ENCODE data around the gene SCAMP4.

Gene SCAMP4

DNA sequence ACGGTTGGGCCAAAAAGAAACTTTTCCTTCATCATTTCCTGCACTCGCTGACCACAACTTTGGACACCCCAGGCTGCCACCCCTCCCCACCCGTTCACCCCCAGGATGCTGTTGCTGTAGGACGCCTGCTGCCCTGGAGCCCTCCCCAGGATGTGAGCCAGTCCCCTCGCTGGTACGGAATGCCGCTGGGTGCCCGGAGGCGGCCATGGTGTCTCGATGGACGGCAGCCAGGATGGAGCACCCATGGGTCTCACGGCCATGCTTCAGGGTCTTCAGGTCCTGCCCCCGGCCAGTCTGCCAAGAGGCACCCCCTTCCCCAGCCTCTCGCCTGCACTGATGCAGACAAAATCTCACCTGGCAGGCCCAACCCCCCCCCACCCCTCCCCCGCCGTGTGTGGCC lies 20.3 kb downstream of the SCAMP4 start:
- no peak for DNase-seq
- in situ Hi-C loops (cut with HindIII; ENCODE audit: low pct_ligation_motif_present, low pct_unique_long_range_greater_than_20kb, low sequenced_read_pairs): no loop called here

DNA sequence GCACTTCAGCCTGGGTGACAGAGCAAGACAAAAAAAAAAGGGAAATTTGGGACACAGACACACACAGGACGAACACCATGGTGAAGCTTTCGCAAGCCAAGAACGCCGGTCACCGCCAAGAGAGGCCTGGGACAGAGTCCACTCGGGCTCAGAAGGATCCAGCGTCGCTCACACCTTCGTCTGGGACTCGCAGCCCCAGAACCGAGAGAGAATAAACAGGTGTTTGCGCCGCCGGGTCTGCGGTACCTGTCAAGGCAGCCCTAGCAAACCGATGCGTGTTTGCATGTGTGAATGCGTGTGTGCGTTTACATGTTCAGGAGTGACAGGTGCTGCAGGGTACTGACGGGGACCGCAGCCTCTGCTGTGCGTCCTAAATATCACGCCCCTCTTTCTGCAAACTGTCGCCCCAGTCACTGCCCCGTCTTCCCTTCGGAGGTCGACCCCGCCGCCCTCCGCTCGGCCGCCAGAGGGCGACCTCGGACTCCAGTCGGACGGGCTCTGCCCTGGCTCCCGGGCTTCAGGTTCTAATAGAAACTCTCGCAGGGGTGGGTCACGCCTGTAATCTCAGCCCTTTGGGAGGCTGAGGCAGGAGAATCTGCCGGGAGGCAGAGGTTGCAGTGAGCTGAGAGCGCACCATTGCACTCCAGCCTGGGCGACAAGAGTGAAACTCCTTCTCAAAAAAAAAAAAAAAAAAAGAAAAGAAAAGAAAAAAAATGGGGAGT lies 24.0 kb downstream of the SCAMP4 start:
- DNase-seq: peak; percentile 75
- in situ Hi-C loops (cut with HindIII; ENCODE audit: low pct_ligation_motif_present, low pct_unique_long_range_greater_than_20kb, low sequenced_read_pairs): no loop called here

DNA sequence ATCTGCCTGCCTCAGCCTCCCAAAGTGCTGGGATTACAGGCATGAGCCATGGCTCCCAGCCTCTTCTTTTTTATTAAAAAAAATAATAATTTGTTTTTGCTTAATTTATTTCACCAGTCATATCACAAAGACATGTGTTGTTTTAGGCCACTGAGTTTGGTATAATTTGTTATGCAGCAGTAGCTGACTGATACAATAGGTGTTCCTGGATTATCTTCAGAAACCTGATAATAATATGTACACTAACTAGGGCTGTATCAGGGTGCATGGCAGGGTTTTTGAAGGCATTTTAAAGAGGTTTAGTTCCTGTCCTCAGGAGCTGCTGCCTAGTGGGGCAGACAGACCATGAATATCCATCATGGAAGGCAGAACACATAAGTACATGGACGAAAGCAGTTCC lies 26.2 kb downstream of the SCAMP4 start:
- no peak for DNase-seq
- in situ Hi-C loops (cut with HindIII; ENCODE audit: low pct_ligation_motif_present, low pct_unique_long_range_greater_than_20kb, low sequenced_read_pairs): no loop called here

DNA sequence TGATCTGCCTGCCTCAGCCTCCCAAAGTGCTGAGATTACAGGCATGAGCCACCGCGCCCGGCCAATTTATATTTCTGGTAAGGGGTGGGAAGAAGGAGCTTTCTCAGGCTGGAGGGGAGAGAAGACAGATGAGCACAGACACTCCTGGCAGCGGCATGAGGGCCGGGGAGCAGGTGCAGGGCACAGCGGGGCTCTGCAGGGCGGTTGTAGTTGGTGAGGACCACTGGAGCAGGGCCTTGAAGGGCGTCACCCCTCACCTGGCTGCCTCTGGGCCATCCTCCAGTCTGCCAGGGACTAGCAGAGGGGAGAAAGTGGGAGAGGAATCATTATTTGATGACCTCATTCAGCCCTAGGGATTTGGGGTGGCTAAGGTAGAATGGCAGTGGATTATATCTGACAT lies 27.2 kb downstream of the SCAMP4 start:
- no peak for DNase-seq
- in situ Hi-C loops (cut with HindIII; ENCODE audit: low pct_ligation_motif_present, low pct_unique_long_range_greater_than_20kb, low sequenced_read_pairs): no loop called here

DNA sequence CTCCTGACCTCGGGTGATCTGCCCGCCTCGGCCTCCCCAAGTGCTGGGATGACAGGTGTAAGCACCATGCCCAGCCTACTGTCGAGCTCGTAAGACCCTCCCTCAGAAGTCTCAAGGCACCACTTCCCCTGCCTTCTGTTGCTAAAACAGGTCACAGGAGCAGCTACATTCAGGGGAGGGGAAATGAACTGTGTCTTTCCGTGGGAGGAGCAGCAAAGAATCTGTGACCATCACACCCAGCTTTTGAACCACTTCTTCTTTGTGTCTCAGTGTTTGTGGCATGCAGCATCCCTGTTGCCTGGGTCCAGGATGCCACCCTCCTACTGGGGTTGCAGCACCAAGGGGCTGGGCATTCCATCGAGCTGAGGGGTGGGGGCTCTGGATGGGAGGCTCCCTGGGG lies 28.0 kb downstream of the SCAMP4 start:
- in situ Hi-C loops (cut with HindIII; ENCODE audit: low pct_ligation_motif_present, low pct_unique_long_range_greater_than_20kb, low sequenced_read_pairs): no loop called here
- DNase-seq: no peak

DNA sequence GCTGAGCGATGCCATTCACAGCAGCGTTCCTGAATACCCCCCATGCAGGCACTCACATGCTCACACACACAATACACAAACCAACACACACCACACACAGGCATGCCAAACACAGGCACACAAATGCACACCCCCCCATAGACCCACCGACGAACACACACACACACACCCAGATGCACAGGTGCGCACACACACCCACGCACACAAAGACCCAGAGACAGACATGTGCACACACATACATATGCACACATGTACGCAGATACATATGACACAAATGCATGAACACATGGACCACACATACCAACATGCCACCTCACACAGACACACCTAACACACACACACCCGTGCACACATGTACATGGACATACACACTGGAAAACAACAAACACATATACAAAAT lies 28.7 kb downstream of the SCAMP4 start:
- no peak for DNase-seq
- in situ Hi-C loops (cut with HindIII; ENCODE audit: low pct_ligation_motif_present, low pct_unique_long_range_greater_than_20kb, low sequenced_read_pairs): no loop called here

DNA sequence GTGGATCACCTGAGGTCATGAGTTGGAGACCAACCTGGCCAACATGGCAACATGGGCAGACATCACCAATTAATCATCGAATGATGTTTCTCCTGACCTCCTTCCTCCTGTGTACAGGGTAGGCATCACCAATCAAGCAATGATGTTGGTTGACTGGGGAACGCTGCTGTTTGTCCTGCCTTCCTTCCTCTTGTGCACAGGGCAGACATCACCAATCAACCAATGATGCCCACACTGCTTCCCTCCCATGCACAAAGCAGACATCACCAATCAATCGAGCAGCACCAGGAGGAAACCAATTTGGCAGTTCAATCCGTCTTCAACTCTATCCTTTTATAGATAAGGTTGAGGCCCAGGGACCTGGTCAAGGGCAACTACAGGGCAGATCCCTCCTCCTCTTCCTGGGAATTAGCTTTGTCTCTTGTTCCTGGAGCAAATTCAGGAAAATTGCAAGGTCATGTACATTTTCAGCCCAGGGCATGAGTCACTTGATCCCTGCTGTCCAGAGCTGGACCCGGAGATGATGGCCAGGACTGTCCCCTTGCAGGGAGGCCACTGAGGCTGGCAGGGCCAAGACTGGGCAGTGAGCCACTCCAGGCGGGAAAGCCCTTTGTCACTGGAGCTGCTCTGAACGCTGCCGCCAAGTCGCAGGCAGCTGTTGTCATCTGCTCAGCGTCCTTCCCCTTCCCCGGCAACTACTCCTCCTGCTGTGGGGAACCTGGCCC lies 30.4 kb downstream of the SCAMP4 start:
- in situ Hi-C loops (cut with HindIII; ENCODE audit: low pct_ligation_motif_present, low pct_unique_long_range_greater_than_20kb, low sequenced_read_pairs): no loop called here
- DNase-seq: no peak

DNA sequence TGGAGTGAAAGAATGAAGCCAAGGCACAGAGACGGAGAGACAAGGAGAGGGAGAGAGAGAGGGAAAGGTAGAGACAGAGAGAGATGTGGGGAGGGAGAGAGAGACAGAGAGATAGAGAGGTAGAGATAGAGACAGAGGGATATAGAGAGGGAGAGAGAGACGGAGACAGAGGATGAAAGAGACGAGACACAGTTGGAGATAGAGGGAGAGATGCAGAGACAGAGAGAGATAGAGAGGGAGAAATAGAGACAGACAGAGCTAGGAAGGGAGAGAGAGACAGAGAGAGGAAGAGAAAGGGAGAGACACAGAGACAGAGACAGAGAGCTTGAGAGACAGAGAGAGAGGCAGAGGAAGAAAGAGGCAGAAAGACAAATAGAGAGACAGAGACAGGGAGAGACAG lies 31.2 kb downstream of the SCAMP4 start:
- DNase-seq: no peak
- in situ Hi-C loops (cut with HindIII; ENCODE audit: low pct_ligation_motif_present, low pct_unique_long_range_greater_than_20kb, low sequenced_read_pairs): no loop called here

DNA sequence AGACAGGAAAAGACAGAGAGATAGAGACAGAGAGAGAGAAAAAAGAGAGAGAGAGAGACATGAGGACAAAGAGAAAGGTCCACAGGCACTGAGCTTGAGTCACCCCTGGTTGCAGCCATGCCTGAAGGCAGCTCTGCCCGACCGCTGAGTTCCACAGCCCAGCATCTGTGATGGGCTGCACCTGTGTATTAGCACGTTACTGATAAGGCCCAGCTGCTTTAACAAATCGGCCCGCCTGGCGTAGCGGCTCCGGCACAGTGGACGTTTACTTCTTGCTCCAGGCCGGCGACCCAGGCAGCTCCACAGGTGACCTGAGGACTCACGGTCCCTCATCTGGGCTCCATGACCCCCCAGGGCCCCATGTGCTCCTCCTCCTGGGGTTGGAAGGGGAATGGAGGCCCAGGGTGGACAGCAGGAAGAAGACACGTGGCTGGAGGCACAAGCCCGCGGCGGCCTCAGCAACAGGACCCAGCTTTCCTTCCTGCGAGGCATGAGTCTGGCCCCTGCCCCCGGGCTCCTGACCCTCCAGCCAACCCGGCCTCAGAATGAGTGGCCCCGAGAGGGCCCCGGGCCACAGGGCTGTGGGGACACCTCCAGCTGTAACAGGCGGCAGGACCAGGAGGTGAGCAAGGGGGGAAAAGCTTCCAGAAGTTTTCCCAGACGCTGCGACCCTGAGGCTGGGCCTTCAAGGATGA lies 31.9 kb downstream of the SCAMP4 start:
- in situ Hi-C loops (cut with HindIII; ENCODE audit: low pct_ligation_motif_present, low pct_unique_long_range_greater_than_20kb, low sequenced_read_pairs): no loop called here
- DNase-seq: no peak

DNA sequence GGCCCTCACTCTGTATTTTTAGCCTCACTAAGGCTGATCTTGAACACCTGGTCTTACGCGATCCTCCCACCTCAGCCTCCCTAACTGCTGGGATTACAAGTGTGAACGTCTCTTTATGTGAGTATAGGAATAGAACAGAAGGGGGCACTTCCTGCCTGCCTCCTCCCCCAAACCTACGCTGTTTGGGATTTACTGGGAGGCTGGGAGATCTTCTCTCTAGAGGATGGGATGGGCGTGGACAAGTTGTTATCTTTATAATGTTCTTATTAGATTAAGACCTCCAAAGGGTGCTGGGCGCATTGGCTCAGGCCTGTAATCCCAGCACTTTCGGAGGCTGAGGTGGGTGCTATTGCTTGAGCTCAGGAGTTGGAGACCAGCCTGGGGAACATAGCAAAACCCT lies 32.9 kb downstream of the SCAMP4 start:
- DNase-seq: no peak
- in situ Hi-C loops (cut with HindIII; ENCODE audit: low pct_ligation_motif_present, low pct_unique_long_range_greater_than_20kb, low sequenced_read_pairs): no loop called here

DNA sequence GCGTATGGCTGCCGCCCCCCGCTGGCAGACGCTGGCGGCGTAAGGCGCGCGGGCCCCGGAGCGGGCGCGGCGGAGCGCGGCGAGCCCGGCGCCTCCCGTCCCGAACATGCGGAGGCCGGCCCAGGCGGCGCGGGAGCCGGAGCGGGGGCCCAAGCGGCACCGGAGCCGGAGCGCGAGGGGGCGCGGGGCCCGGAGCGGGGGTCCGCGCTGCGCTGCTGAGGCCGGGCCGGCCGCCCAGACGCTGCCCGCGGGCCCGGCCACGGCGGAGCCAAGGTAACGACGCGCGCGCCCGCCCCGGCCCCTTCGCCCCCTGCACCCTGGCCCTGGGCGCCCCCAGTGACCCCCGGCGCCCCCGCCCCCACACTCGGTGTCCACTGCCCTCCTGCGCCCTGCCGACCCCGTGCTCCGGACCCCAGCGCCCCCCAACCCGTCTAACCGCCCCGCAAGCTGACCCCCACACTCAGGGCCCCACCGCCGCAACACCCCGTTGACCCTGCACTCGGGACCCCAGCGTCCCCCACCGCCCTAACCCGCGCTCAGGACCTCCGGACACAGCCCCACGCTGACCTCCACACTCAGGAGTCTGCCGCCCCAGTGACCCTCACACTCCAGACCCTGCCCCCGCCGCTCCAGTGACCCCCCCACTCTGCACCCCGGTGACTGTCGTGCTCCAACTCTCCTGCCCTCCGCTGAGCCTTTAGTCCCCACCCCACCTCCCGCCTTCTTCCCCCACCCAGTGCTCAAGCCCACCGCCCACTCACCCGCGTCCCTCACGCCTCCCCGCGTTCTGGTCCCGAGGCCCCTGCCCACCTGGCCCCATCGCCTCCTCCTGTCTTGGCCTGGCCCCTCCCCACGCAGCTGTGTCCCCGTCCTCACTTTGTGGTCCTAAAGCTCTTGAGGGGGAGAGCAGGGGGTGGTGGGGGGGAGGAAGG lies 36.2 kb downstream of the SCAMP4 start, which contains the start of gene CSNK1G2:
CSNK1G2 (plus strand) TSS at position 27 of the 932 bp plus-strand sequence. CDS start 28,601 bp downstream, outside the sequence.
- DNase-seq: no peak
- in situ Hi-C loops (cut with HindIII; ENCODE audit: low pct_ligation_motif_present, low pct_unique_long_range_greater_than_20kb, low sequenced_read_pairs): no loop called here

DNA sequence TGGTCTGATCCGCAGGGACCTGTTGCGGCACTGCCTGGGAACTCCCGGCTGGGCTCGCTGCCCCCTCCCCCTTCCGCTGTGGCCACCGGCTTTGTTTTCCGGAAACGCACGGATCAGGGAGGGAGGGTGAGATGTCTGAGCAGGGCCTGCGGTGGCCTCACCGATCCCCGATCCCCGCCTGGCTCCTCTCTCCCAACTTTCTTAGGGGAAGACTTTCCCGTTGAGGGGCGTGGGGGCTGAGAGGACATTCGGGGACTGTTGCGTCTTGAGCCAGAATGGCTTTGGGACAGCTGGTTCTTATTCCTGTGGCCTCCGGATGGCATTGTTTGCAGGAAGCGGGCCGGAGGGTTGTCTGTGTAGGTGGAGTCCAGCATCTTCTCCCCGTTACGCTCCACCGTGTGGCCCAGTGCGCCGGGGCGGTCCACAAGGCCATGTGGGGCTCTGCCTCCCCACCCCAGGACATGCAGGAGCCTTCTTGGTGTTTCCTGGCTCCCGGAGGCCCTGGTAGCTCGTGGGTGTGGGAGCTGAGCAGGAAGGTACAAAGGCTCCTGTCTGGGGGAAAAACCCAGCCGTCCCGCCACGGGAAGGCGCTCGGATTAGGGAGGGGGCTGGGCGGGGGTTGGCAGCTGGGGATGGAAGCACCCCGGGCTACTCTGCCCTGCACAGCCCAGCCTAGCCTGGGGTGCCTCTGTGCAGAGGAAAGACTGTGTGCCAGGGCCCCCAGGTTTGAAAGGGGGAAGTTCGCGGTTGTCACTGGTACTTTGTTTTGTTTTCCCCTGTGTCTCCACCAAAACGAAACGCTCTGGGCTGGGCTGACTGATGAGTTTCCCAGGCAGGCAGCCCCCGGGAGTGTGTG lies 37.1 kb downstream of the SCAMP4 start:
- in situ Hi-C loops (cut with HindIII; ENCODE audit: low pct_ligation_motif_present, low pct_unique_long_range_greater_than_20kb, low sequenced_read_pairs): no loop called here
- peak; percentile 68 for DNase-seq

DNA sequence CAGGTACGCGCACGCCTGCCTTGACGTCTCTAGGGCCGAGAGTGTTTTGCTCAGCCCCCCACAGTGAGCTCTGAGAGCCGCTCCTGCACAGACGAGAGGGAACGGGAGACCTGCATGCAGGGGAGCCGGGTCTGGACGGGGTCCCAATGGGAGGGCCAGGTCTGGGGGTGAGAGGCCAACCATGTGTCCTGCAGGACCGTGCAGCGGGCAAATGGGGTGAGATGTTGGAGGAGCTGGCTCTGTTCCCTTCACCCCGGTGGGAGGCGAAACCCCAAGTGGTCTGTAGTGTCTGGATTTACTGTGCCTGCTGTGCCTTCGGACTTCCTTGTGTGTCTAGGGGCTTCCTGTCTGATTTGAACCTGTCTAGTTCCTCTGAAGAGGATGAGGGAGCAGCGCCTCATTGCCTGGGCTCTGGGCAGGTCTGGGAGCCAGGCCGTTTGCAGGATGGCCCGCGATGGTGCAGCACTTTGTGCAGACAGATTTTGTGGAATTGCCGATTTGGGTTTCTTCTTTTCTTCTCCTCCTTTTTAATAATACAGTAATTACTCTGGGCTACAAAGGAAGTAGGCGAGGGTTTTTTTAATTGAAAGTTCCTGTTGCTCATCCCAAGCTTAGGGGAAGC lies 37.8 kb downstream of the SCAMP4 start:
- in situ Hi-C loops (cut with HindIII; ENCODE audit: low pct_ligation_motif_present, low pct_unique_long_range_greater_than_20kb, low sequenced_read_pairs): no loop called here
- DNase-seq: no peak

DNA sequence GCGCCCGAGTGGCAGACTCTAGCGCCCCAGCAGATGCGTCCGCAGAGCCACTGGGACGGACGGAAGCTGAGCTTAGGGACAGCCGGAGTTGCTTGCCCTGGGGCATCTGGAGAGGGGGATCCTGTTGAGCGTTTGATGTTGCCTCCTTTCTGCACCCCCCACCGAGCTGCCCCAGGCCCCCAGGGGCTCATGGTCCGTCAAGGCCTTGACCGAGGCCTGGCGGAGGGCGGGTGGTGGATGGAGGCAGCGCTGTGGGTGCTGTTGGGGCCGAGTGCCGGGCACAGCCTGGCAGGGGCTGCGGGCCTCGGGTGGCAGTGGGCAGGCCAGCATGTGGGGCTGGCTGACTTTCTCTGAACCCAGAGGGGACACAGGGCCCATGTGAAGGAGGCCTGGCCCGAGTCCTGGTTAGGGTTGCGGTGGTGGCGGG lies 38.5 kb downstream of the SCAMP4 start:
- DNase-seq: no peak
- in situ Hi-C loops (cut with HindIII; ENCODE audit: low pct_ligation_motif_present, low pct_unique_long_range_greater_than_20kb, low sequenced_read_pairs): no loop called here

DNA sequence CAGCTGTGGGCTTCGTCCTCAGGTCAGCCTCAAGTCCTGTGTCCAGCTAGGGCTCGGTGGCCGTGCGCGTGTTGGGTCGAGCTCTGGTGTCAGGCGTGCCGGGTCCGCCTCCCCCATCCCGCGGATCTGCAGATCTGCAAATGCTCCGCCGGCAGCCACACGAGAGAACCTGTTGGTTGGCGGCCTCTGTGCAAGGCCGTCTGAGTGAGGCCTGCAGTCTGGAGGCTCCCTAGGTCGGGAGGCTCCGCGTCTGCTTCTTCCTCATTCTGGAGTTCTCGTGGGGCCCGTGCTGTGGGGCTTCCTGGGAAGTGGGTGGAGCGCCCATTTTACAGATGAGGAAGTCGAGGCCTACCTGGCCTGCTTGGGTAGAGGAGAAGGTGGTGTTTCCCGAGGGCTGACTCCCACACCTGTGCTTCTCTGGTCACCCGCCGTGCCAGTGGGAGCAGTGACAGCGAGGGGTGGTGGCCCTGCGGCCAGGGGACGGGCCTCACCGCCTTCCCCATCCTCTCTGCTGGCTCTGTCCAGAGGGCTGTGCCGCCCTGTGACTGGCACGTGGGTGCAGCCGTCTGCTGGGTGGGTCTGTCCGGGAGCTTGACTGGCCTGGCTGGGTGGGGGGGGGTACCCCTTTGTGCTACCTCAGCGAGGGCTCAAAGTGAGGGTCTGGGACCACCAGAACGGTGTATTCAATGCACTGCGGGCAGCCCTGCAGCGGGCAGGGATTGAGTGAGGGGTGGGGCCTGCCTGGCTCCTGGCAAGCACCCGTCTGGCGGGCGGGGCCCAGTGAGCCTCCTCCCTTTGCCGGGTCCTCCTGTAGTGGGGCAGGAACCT lies 39.1 kb downstream of the SCAMP4 start:
- in situ Hi-C loops (cut with HindIII; ENCODE audit: low pct_ligation_motif_present, low pct_unique_long_range_greater_than_20kb, low sequenced_read_pairs): no loop called here
- DNase-seq: no peak

DNA sequence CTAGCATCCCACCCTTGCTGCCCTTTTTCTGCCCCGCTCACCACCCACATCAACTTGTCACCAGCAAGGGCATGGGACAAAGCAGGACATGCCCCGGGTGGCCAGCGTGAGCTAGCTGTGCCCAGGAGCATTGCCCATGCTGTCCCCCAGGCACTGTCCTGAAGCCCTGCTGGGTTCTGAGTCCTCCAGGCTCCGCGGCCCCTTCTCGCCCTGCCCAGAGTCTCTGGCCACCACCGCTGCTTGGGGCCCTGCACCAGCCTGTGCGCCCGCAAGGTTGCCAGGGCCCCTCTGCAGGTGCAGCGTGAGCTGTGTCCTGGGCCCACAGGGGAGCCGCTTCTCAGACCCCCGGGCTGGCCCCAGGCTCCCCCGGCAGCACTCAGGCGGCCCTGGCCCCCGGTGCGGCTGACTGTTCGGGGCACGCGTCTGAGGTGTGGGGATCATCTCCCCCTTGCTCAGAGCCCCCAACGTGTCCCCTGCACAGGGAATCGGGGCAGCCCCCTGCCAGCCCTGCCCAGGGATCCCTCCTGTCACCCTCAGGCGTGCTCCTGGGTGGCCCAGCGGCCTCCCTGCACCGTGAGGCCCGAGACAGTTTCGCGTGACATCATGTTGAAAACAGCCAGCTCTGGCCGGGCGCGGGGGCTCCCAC lies 39.8 kb downstream of the SCAMP4 start:
- DNase-seq: no peak
- in situ Hi-C loops (cut with HindIII; ENCODE audit: low pct_ligation_motif_present, low pct_unique_long_range_greater_than_20kb, low sequenced_read_pairs): no loop called here
